ENCODE data around the gene NIPAL1. TPM values are rescaled to one million over a fixed set of nuclear protein-coding genes. Genes with fewer than 3 reads are reported as not detected.

NIPAL1 gene
- total RNA-seq, 2 donors from 2014 or later = 3.4 to 8.4 TPM

GRCh38 chr4:48078862-48079655, 62.5 kb downstream of the NIPAL1 start:
- H3K4me3 ChIP-seq (ENCODE audit: low read length) = no peak overlapping the region
- H3K36me3 ChIP-seq (ENCODE audit: control insufficient read depth, insufficient read depth, low read length) = no peaks in the 10 kb centered on the region
- H3K27ac Mint-ChIP-seq = no peak overlapping the region
- H3K4me1 ChIP-seq (ENCODE audit: control insufficient read depth, insufficient read depth, low read length) = peaks cover 1% of the 10 kb centered on the region
- H3K27me3 ChIP-seq (ENCODE audit: control insufficient read depth, insufficient read depth, low read length, poor library complexity, severe bottlenecking) = no peaks in the 10 kb centered on the region
- peaks cover 26% of the 10 kb centered on the region for H3K4me1 Mint-ChIP-seq
- no peak for TF ChIP-seq CTCF (conservative IDR thresholded peaks at IDR 0.05)
- no peak overlapping the region for H3K27ac ChIP-seq (ENCODE audit: low read depth, low read length)
- no peak for DNase-seq
- H3K4me3 Mint-ChIP-seq = no peak overlapping the region
- no peaks in the 10 kb centered on the region for H3K9me3 Mint-ChIP-seq
- no peaks in the 10 kb centered on the region for H3K9me3 ChIP-seq (ENCODE audit: control insufficient read depth, low read length)
- no peak overlapping the region for H3K9ac ChIP-seq (ENCODE audit: extremely low read depth, low read length, poor library complexity, severe bottlenecking)
- H3K36me3 Mint-ChIP-seq (ENCODE audit: low read depth) = no peaks in the 10 kb centered on the region
- H3K27me3 Mint-ChIP-seq (ENCODE audit: insufficient read depth) = peaks cover 11% of the 10 kb centered on the region
- WGBS, 2 experiments (ENCODE audit: insufficient coverage in 1 of 2, insufficient read length in 1 of 2) = 93 to 98% methylated on average over 2 to 4 of the region's 5 CpGs

- H3K36me3 Mint-ChIP-seq (ENCODE audit: low read depth) = no peaks in the 10 kb centered on the region
- no peak for TF ChIP-seq CTCF (conservative IDR thresholded peaks at IDR 0.05)
- no peak overlapping the region for H3K4me3 ChIP-seq (ENCODE audit: low read length)
- H3K27ac ChIP-seq (ENCODE audit: low read depth, low read length) = no peak overlapping the region
- peaks cover 20% of the 10 kb centered on the region for H3K4me1 Mint-ChIP-seq
- WGBS, 2 experiments (ENCODE audit: insufficient coverage in 1 of 2, insufficient read length in 1 of 2) = 91 to 93% methylated on average over 3 of the region's 3 CpGs
- H3K36me3 ChIP-seq (ENCODE audit: control insufficient read depth, insufficient read depth, low read length) = no peaks in the 10 kb centered on the region
- H3K9me3 Mint-ChIP-seq = no peaks in the 10 kb centered on the region
- peaks cover 15% of the 10 kb centered on the region for H3K27me3 Mint-ChIP-seq (ENCODE audit: insufficient read depth)
- H3K27ac Mint-ChIP-seq = no peak overlapping the region
- H3K27me3 ChIP-seq (ENCODE audit: control insufficient read depth, insufficient read depth, low read length, poor library complexity, severe bottlenecking) = no peaks in the 10 kb centered on the region
- no peaks in the 10 kb centered on the region for H3K4me1 ChIP-seq (ENCODE audit: control insufficient read depth, insufficient read depth, low read length)
- H3K9ac ChIP-seq (ENCODE audit: extremely low read depth, low read length, poor library complexity, severe bottlenecking) = no peak overlapping the region
- DNase-seq = no peak
- no peaks in the 10 kb centered on the region for H3K9me3 ChIP-seq (ENCODE audit: control insufficient read depth, low read length)
- no peak overlapping the region for H3K4me3 Mint-ChIP-seq
These were observed 63.4 kb downstream of the NIPAL1 start for GRCh38 chr4:48079972-48080391.

- no peaks in the 10 kb centered on the region for H3K36me3 ChIP-seq (ENCODE audit: control insufficient read depth, insufficient read depth, low read length)
- H3K9me3 ChIP-seq (ENCODE audit: control insufficient read depth, low read length) = no peaks in the 10 kb centered on the region
- no peak overlapping the region for H3K27ac ChIP-seq (ENCODE audit: low read depth, low read length)
- H3K4me3 ChIP-seq (ENCODE audit: low read length) = no peak overlapping the region
- Mint-ChIP-seq H3K27ac (no peak overlapping the region), H3K4me3 (no peak overlapping the region), H3K9me3 (peaks cover 5% of the 10 kb centered on the region), H3K36me3 (ENCODE audit: low read depth) (no peaks in the 10 kb centered on the region), H3K4me1 (peaks cover 20% of the 10 kb centered on the region), H3K27me3 (ENCODE audit: insufficient read depth) (peaks cover 14% of the 10 kb centered on the region)
- no peaks in the 10 kb centered on the region for H3K27me3 ChIP-seq (ENCODE audit: control insufficient read depth, insufficient read depth, low read length, poor library complexity, severe bottlenecking)
- no peak for DNase-seq
- no peak overlapping the region for H3K9ac ChIP-seq (ENCODE audit: extremely low read depth, low read length, poor library complexity, severe bottlenecking)
- 93 to 100% methylated on average over 1 of the region's 1 CpG for WGBS, 2 experiments (ENCODE audit: insufficient coverage in 1 of 2, insufficient read length in 1 of 2)
- no peaks in the 10 kb centered on the region for H3K4me1 ChIP-seq (ENCODE audit: control insufficient read depth, insufficient read depth, low read length)
- TF ChIP-seq CTCF (conservative IDR thresholded peaks at IDR 0.05) = no peak
These were observed 64.6 kb downstream of the NIPAL1 start for GRCh38 chr4:48081196-48081595.
